ENCODE results near the gene FOXM1. TPM values are rescaled to one million over a fixed set of nuclear protein-coding genes. Genes with fewer than 3 reads are reported as not detected.

Gene FOXM1
- total RNA-seq, 6 experiments from 2014 or later: 41.9 to 96.4 (median 89.6) TPM

- Mint-ChIP-seq H3K9me3 (no peaks in the 10 kb centered on the region), H3K36me3 (ENCODE audit: low read depth) (peaks cover 10% of the 10 kb centered on the region; the same call in 1 of the 2 replicates), H3K27me3 (ENCODE audit: insufficient read depth) (peaks cover 10% of the 10 kb centered on the region), H3K27ac (no peak overlapping the region), H3K4me1 (ENCODE audit: low read depth) (peaks cover 12% of the 10 kb centered on the region; the same call in 1 of the 2 replicates), H3K4me3 (no peak overlapping the region)
- no peak for TF ChIP-seq CTCF (IDR thresholded peaks at IDR 0.05)
- no peak for DNase-seq
These were observed 44.3 kb downstream of the FOXM1 start for GRCh38 chr12:2832550-2833127.

- Mint-ChIP-seq H3K4me1 (ENCODE audit: low read depth) (peaks cover 2% of the 10 kb centered on the region; the same call in 1 of the 2 replicates), H3K36me3 (ENCODE audit: low read depth) (peaks cover 21% of the 10 kb centered on the region), H3K4me3 (no peak overlapping the region), H3K27me3 (ENCODE audit: insufficient read depth) (peaks cover 6% of the 10 kb centered on the region), H3K27ac (no peak overlapping the region), H3K9me3 (no peaks in the 10 kb centered on the region)
- TF ChIP-seq CTCF (IDR thresholded peaks at IDR 0.05): no peak
- DNase-seq: no peak
These were observed 47.7 kb downstream of the FOXM1 start for GRCh38 chr12:2829275-2829674.

GRCh38 chr12:2826721-2827515, 50.1 kb downstream of the FOXM1 start:
- Mint-ChIP-seq H3K36me3 (ENCODE audit: low read depth) (peaks cover 28% of the 10 kb centered on the region), H3K27ac (no peak overlapping the region), H3K9me3 (no peaks in the 10 kb centered on the region), H3K4me3 (no peak overlapping the region), H3K4me1 (ENCODE audit: low read depth) (no peaks in the 10 kb centered on the region), H3K27me3 (ENCODE audit: insufficient read depth) (peaks cover 3% of the 10 kb centered on the region)
- no peak for DNase-seq
- TF ChIP-seq CTCF (IDR thresholded peaks at IDR 0.05): no peak

GRCh38 chr12:2826036-2826435, 50.9 kb downstream of the FOXM1 start:
- Mint-ChIP-seq H3K9me3 (no peaks in the 10 kb centered on the region), H3K27ac (no peak overlapping the region), H3K4me3 (no peak overlapping the region), H3K27me3 (ENCODE audit: insufficient read depth) (peaks cover 1% of the 10 kb centered on the region), H3K36me3 (ENCODE audit: low read depth) (peaks cover 25% of the 10 kb centered on the region; the same call in 1 of the 2 replicates), H3K4me1 (ENCODE audit: low read depth) (no peaks in the 10 kb centered on the region)
- no peak for TF ChIP-seq CTCF (IDR thresholded peaks at IDR 0.05)
- DNase-seq: no peak

GRCh38 chr12:2825132-2825531, 51.8 kb downstream of the FOXM1 start:
- DNase-seq: no peak
- peaks cover 25% of the 10 kb centered on the region; the same call in 1 of the 2 replicates for H3K36me3 Mint-ChIP-seq (ENCODE audit: low read depth)
- no peaks in the 10 kb centered on the region for H3K4me1 Mint-ChIP-seq (ENCODE audit: low read depth)
- no peak for TF ChIP-seq CTCF (IDR thresholded peaks at IDR 0.05)
- no peak overlapping the region for H3K4me3 Mint-ChIP-seq
- no peaks in the 10 kb centered on the region for H3K9me3 Mint-ChIP-seq
- H3K27me3 Mint-ChIP-seq (ENCODE audit: insufficient read depth): peaks cover 1% of the 10 kb centered on the region
- no peak overlapping the region for H3K27ac Mint-ChIP-seq

Measured in HFFc6 (cell line).